Prostate gland (tissue), 2 donors: ENCODE measurements around the gene LNPK. TPM values are rescaled to one million over a fixed set of nuclear protein-coding genes. Genes with fewer than 3 reads are reported as not detected.

ENCODE experiments used
- DNase-seq: peaks from one replicate; pipeline ENCODE4 v3.0.0-alpha.2; 2019; ENCODE audit warnings: low spot score
- H3K27ac ChIP-seq, 2 donors: fragments of 200-600 bp; sonication (generic); 2 replicates each; pipeline ENCODE4 v1.5.1; 2017 to 2019
- H3K27me3 ChIP-seq: fragments of 200-600 bp; sonication (generic); replicated peaks from 2 replicates; pipeline ENCODE4 v1.5.1; 2019; ENCODE audit not compliant: insufficient read depth
- H3K36me3 ChIP-seq, 2 donors: fragments of 200-600 bp; sonication (generic); 1 replicate in 1 of 2; 2 replicates in 1 of 2; pipeline versions ENCODE4 v1.5.1 to v1.8.1; 2017 to 2019
- H3K4me1 ChIP-seq: fragments of 200-600 bp; sonication (generic); replicated peaks from 2 replicates; pipeline ENCODE4 v1.5.1; 2019
- H3K4me3 ChIP-seq, 2 donors: fragments of 200-600 bp; sonication (generic); 2 replicates each; pipeline ENCODE4 v1.5.1; 2017 to 2019
- H3K9me3 ChIP-seq: fragments of 200-600 bp; sonication (generic); 2 replicates; pipeline ENCODE4 v1.5.1; 2017
- POLR2A ChIP-seq: fragments of 450-650 bp; IDR thresholded peaks from one replicate; pipeline ENCODE4 v1.6.1; 2016; ENCODE audit warnings: antibody characterized with exemption, mild to moderate bottlenecking
- POLR2AphosphoS5 ChIP-seq: sonication (generic); formaldehyde crosslinking; IDR thresholded peaks from one replicate; pipeline ENCODE4 v1.6.1; 2017; ENCODE audit warnings: antibody characterized with exemption
- WGBS: methylation state at CpG from one replicate; pipeline ENCODE4 v1.1.5; 2018; 5-methylcytosine and 5-hydroxymethylcytosine counted together
- intact Hi-C: fragments of 100-400 bp; cut with DNase I; formaldehyde crosslinking; loops from one replicate; pipeline ENCODE4 v1.14.2; 2022
- total RNA-seq, 2 donors: library from RNA; depleted of rRNA; stranded (reverse); fragments of >200 nt; gene quantifications; one replicate each; pipeline ENCODE4 v1.1.0, GENCODE V29; 2016
- TF ChIP-seq, protein P1 (sequence below), 4 experiments: fragments of 200-600 bp in 2 of 4; fragments of 450-650 bp in 2 of 4; sonication (generic) in 2 of 4; IDR thresholded peaks; 1 replicate in 3 of 4; 2 replicates in 1 of 4; pipeline ENCODE4 v1.5.1; 2016 to 2019; ENCODE audit warnings: antibody characterized with exemption in 4 of 4, mild to moderate bottlenecking in 2 of 4, moderate library complexity in 2 of 4

The LNPK gene, protein sequence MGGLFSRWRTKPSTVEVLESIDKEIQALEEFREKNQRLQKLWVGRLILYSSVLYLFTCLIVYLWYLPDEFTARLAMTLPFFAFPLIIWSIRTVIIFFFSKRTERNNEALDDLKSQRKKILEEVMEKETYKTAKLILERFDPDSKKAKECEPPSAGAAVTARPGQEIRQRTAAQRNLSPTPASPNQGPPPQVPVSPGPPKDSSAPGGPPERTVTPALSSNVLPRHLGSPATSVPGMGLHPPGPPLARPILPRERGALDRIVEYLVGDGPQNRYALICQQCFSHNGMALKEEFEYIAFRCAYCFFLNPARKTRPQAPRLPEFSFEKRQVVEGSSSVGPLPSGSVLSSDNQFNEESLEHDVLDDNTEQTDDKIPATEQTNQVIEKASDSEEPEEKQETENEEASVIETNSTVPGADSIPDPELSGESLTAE
- 10 to 100 TPM; 19.7 to 21.9 TPM for total RNA-seq

DNA sequence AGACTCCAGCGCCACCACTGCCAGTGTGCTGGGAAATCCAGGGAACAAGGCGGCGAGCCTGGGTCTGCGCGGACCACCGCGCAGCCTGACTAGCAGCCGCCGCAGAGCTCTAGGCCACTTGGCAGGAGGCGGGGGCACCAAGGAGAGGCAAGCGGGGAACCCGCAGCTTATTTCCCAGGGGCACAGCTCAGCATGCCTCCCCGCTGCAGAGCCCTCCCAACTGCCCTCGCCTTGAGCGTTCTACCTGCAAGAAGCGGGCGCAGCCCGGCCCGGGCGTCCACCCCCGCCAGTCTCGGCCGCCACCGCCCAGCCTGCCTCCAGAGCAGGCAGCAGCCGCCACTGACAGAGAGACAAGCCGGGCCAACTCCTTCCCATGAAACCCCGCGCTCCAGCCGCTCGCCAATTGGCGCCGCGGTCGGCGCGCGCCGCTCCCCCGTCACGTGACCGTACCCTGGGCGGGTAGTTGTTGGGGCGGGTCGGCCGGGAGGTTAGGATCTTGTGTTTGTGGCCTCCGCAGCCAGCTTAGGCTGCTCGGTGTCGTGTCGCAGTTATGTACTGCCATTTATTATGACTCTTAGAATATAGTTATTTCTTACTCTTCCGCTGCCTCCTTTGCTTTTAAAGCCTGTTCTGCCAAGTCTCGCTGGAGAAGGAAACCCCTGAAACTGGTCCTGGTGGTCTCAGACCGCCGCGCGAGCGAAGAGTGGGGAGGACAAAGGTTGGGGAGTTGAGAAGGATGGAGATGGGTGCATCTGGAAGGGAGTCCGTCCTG, at the start of gene LNPK:
Gene LNPK (minus strand): TSS at position 352 of the 772 bp plus-strand sequence. CDS start 6,683 bp downstream, outside the sequence.
- 0% methylated on average over 57 of the region's 57 CpGs for WGBS
- peak within 1 kb of the TSS; percentile 73 to 82 for H3K27ac ChIP-seq
- H3K4me3 ChIP-seq, result peak within 1 kb of the TSS; percentile 55 to 74
- H3K36me3 ChIP-seq, result no peaks in the 10 kb centered on the region
- H3K4me1 ChIP-seq, result peaks cover 8% of the 10 kb centered on the region
- no peaks in the 10 kb centered on the region for H3K27me3 ChIP-seq
- intact Hi-C loops, result loop anchor here (5.0 kb wide), 1 partner anchor 75 kb away; no protein-coding TSS in a partner anchor
- no peaks in the 10 kb centered on the region for H3K9me3 ChIP-seq
- peak; percentile 92 for TF ChIP-seq POLR2A
- TF ChIP-seq, protein P1, sequence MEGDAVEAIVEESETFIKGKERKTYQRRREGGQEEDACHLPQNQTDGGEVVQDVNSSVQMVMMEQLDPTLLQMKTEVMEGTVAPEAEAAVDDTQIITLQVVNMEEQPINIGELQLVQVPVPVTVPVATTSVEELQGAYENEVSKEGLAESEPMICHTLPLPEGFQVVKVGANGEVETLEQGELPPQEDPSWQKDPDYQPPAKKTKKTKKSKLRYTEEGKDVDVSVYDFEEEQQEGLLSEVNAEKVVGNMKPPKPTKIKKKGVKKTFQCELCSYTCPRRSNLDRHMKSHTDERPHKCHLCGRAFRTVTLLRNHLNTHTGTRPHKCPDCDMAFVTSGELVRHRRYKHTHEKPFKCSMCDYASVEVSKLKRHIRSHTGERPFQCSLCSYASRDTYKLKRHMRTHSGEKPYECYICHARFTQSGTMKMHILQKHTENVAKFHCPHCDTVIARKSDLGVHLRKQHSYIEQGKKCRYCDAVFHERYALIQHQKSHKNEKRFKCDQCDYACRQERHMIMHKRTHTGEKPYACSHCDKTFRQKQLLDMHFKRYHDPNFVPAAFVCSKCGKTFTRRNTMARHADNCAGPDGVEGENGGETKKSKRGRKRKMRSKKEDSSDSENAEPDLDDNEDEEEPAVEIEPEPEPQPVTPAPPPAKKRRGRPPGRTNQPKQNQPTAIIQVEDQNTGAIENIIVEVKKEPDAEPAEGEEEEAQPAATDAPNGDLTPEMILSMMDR (IDR thresholded peaks at IDR 0.05), result peak in 2 of 4 experiments; percentile 14 to 23
- TF ChIP-seq POLR2AphosphoS5, result peak; percentile 98
- peak; percentile 92 for DNase-seq

DNA sequence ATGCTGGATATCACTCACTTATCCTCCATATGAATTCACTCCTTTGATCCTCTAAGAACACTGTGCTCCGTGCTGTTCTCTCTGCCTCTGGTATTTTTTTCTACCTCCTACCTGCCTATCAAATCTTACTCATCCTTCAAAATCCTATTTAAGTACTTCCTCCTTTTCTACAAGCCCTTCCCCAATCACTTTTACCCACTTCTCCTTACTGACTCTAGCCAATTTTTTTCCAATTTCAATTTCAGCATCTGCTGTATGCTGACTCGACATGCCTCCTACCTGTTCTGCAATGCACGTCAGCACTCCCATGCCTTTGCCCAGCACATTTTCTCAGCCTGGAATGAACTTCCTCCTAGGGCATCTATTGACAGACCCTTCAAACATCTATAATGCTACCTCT, 37.3 kb upstream of the LNPK start:
- intact Hi-C loops, result no loop called here
- H3K27me3 ChIP-seq, result no peaks in the 10 kb centered on the region
- no peak overlapping the region for H3K4me3 ChIP-seq
- H3K4me1 ChIP-seq, result no peaks in the 10 kb centered on the region
- no peak for TF ChIP-seq POLR2AphosphoS5
- no peak for TF ChIP-seq POLR2A
- TF ChIP-seq, protein P1 (IDR thresholded peaks at IDR 0.05), result no peak
- H3K27ac ChIP-seq, result no peak overlapping the region
- WGBS, result 61% methylated on average over 3 of the region's 3 CpGs
- H3K36me3 ChIP-seq, result no peaks in the 10 kb centered on the region
- no peak for DNase-seq
- no peaks in the 10 kb centered on the region for H3K9me3 ChIP-seq

DNA sequence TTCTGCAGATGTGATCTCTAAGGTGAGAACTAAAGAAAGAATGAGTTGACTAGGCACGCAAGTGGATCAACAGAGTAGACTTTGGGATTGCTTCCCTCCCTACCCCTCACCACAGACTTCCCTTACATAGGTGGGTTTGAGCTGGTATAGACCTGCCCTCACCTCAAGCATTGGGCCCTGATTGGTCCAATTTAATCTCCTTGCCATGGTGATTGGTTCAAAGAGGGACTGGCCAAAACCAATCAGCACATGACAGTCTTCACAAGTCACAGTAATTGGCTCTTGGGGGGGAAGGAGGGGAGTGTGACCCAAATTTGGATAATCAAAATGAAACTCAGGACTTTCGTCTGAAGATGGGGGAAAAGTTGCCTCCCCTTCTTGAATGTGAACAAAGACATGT, 36.6 kb upstream of the LNPK start:
- H3K27me3 ChIP-seq, result no peaks in the 10 kb centered on the region
- no peak overlapping the region for H3K27ac ChIP-seq
- 85% methylated on average over 2 of the region's 2 CpGs for WGBS
- TF ChIP-seq POLR2A (no peak), POLR2AphosphoS5 (no peak)
- TF ChIP-seq, protein P1 (IDR thresholded peaks at IDR 0.05), result no peak
- H3K4me1 ChIP-seq, result no peaks in the 10 kb centered on the region
- H3K36me3 ChIP-seq, result no peaks in the 10 kb centered on the region
- no peak for DNase-seq
- intact Hi-C loops, result no loop called here
- H3K4me3 ChIP-seq, result no peak overlapping the region
- H3K9me3 ChIP-seq, result no peaks in the 10 kb centered on the region

DNA sequence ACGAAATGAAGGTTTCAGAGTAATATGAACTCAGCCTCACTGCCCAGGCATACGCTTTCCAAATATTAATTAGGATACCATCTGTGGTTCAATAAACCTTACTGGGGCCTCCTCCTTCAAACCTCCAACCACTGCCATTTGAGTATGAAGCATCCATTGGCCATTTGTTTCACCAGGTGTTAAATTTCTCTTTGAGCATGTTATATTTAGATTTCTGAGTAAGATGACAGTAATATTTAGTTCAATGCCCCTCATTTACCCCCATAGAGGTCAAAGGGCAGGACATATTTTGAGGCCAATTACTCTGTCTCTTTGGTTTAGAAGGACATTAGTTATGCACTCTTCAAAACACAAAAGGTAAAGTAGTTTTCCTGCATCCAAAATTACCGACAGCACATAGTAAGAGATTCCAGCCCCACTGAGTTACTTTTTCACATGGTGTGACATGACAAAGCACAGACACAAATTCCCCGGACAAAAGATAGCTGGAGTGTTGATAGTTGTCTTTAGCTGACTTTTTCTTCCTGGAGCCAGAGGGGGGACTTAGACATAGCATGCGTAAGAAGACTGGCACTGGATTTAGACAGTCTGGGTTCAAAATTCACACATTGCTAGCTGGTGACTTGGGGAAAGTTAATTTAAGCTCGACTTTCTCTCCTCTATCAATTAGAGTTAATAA, 33.1 kb upstream of the LNPK start:
- WGBS, result 82% methylated on average over 6 of the region's 6 CpGs
- Histone ChIP-seq H3K4me3 (no peak overlapping the region), H3K9me3 (no peaks in the 10 kb centered on the region), H3K36me3 (no peaks in the 10 kb centered on the region), H3K27me3 (no peaks in the 10 kb centered on the region), H3K4me1 (no peaks in the 10 kb centered on the region), H3K27ac (no peak overlapping the region)
- intact Hi-C loops, result no loop called here
- TF ChIP-seq POLR2A, result no peak
- TF ChIP-seq, protein P1 (IDR thresholded peaks at IDR 0.05), result no peak
- no peak for TF ChIP-seq POLR2AphosphoS5
- DNase-seq, result no peak
